Peyer's patch (tissue), 4 donors: ENCODE results near the gene PIP5K1C. TPM values are rescaled to one million over a fixed set of nuclear protein-coding genes. Genes with fewer than 3 reads are reported as not detected.

Experiments
- DNase-seq, 3 donors: peaks; one replicate each; pipeline ENCODE4 v3.0.0-alpha.2; 2017 to 2019
- H3K27ac ChIP-seq, 4 donors: fragments of 200-600 bp; sonication (generic); one replicate each; pipeline ENCODE4 v1.5.1; 2016 to 2019
- H3K27me3 ChIP-seq, 2 donors: fragments of 200-600 bp; sonication (generic); one replicate each; pipeline ENCODE4 v1.5.1; 2019
- H3K36me3 ChIP-seq, 3 donors: fragments of 200-600 bp; sonication (generic); one replicate each; pipeline ENCODE4 v1.5.1; 2016 to 2019
- H3K4me1 ChIP-seq, 4 donors: fragments of 200-600 bp; sonication (generic); one replicate each; pipeline ENCODE4 v1.5.1; 2016 to 2019
- H3K4me3 ChIP-seq, 4 donors: fragments of 200-600 bp; sonication (generic); 1 replicate in 3 of 4; 2 replicates in 1 of 4; pipeline ENCODE4 v1.5.1; 2016 to 2019; ENCODE audit warnings: mild to moderate bottlenecking in 1 of 4
- H3K9me3 ChIP-seq, 4 donors: fragments of 200-600 bp; sonication (generic); one replicate each; pipeline ENCODE4 v1.5.1; 2016 to 2019; ENCODE audit warnings: mild to moderate bottlenecking in 1 of 4
- POLR2A ChIP-seq, 2 donors: fragments of 450-650 bp; IDR thresholded peaks; one replicate each; pipeline ENCODE4 v1.5.1; 2017; ENCODE audit warnings: antibody characterized with exemption in 2 of 2, mild to moderate bottlenecking in 2 of 2, moderate library complexity in 2 of 2
- total RNA-seq, 4 donors: library from RNA; depleted of rRNA; stranded (reverse); fragments of >200 nt; gene quantifications; one replicate each; pipeline ENCODE4 v1.1.0, GENCODE V29; 2016
- TF ChIP-seq, protein P1 (sequence below), 6 experiments: fragments of 450-650 bp in 4 of 6; fragments of 200-600 bp in 2 of 6; sonication (generic) in 1 of 6; IDR thresholded peaks; one replicate each; pipeline ENCODE4 v1.5.1; 2017 to 2019; ENCODE audit warnings: antibody characterized with exemption in 6 of 6, mild to moderate bottlenecking in 3 of 6, moderate library complexity in 1 of 6

Gene PIP5K1C
- total RNA-seq, 4 donors from 2014 or later, result 22.6 to 27.2 (median 26.1) TPM

- Histone ChIP-seq H3K4me1 (peaks cover 0 to 56% (median 14%) of the 10 kb centered on the region in 4 donors), H3K27me3 (no peaks in the 10 kb centered on the region), H3K36me3 (peaks cover 0 to 10% (median 0%) of the 10 kb centered on the region in 3 donors), H3K27ac (peak overlapping the region; percentile 66 to 92 (median 79)), H3K9me3 (no peaks in the 10 kb centered on the region), H3K4me3 (peak overlapping the region in 3 of 4 donors; percentile 12 to 32 (median 30))
- peak in 2 of 3 donors; percentile 60 to 71 for DNase-seq
- TF ChIP-seq, protein P1, sequence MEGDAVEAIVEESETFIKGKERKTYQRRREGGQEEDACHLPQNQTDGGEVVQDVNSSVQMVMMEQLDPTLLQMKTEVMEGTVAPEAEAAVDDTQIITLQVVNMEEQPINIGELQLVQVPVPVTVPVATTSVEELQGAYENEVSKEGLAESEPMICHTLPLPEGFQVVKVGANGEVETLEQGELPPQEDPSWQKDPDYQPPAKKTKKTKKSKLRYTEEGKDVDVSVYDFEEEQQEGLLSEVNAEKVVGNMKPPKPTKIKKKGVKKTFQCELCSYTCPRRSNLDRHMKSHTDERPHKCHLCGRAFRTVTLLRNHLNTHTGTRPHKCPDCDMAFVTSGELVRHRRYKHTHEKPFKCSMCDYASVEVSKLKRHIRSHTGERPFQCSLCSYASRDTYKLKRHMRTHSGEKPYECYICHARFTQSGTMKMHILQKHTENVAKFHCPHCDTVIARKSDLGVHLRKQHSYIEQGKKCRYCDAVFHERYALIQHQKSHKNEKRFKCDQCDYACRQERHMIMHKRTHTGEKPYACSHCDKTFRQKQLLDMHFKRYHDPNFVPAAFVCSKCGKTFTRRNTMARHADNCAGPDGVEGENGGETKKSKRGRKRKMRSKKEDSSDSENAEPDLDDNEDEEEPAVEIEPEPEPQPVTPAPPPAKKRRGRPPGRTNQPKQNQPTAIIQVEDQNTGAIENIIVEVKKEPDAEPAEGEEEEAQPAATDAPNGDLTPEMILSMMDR (IDR thresholded peaks at IDR 0.05), result no peak
- peak in 1 of 2 donors; percentile 15 for TF ChIP-seq POLR2A (IDR thresholded peaks at IDR 0.05)
Observed at GRCh38 chr19:3670796-3671679, 29.2 kb downstream of the PIP5K1C start.

- TF ChIP-seq POLR2A (IDR thresholded peaks at IDR 0.05), result no peak
- TF ChIP-seq, protein P1 (IDR thresholded peaks at IDR 0.05), result no peak
- Histone ChIP-seq H3K27ac (peak overlapping the region; percentile 66 to 92 (median 79)), H3K9me3 (no peaks in the 10 kb centered on the region), H3K36me3 (peaks cover 0 to 11% (median 0%) of the 10 kb centered on the region in 3 donors), H3K27me3 (no peaks in the 10 kb centered on the region), H3K4me1 (peaks cover 0 to 56% (median 14%) of the 10 kb centered on the region in 4 donors), H3K4me3 (peak overlapping the region in 2 of 4 donors; percentile 12 to 32)
- DNase-seq, result peak in 1 of 3 donors; percentile 71
Observed at GRCh38 chr19:3669947-3670795, 30.1 kb downstream of the PIP5K1C start.

- H3K9me3 ChIP-seq, result no peaks in the 10 kb centered on the region
- peaks cover 0 to 16% (median 0%) of the 10 kb centered on the region in 3 donors for H3K36me3 ChIP-seq
- DNase-seq, result no peak
- H3K4me3 ChIP-seq, result no peak overlapping the region
- no peaks in the 10 kb centered on the region for H3K27me3 ChIP-seq
- H3K4me1 ChIP-seq, result peaks cover 0 to 56% (median 15%) of the 10 kb centered on the region in 4 donors
- H3K27ac ChIP-seq, result peak overlapping the region; percentile 66 to 92 (median 79)
- TF ChIP-seq, protein P1 (IDR thresholded peaks at IDR 0.05), result no peak
- TF ChIP-seq POLR2A (IDR thresholded peaks at IDR 0.05), result no peak
Observed at GRCh38 chr19:3669082-3669946, 31.0 kb downstream of the PIP5K1C start.

GRCh38 chr19:3668331-3669081 lies 31.8 kb downstream of the PIP5K1C start:
- no peak for TF ChIP-seq POLR2A (IDR thresholded peaks at IDR 0.05)
- TF ChIP-seq, protein P1 (IDR thresholded peaks at IDR 0.05), result no peak
- peaks cover 0 to 56% (median 15%) of the 10 kb centered on the region in 4 donors for H3K4me1 ChIP-seq
- no peaks in the 10 kb centered on the region for H3K9me3 ChIP-seq
- H3K27ac ChIP-seq, result peak overlapping the region in 3 of 4 donors; percentile 66 to 92 (median 84)
- DNase-seq, result no peak
- H3K36me3 ChIP-seq, result peaks cover 0 to 24% (median 0%) of the 10 kb centered on the region in 3 donors
- no peak overlapping the region for H3K4me3 ChIP-seq
- H3K27me3 ChIP-seq, result no peaks in the 10 kb centered on the region
